ENCODE data around the gene ARHGAP26.

- TF ChIP-seq CTCF (IDR thresholded peaks at IDR 0.05) (no peak), POLR2A (IDR thresholded peaks at IDR 0.05) (no peak)
These were observed 22.0 kb upstream of the ARHGAP26 start for GRCh38 chr5:142748132-142748531.
